HepG2 (cell line): ENCODE data around the gene FXYD4. TPM values are rescaled to one million over a fixed set of nuclear protein-coding genes. Genes with fewer than 3 reads are reported as not detected.

Source experiments
- DMAP1 ChIP-seq: IDR thresholded peaks from 2 replicates; pipeline ENCODE4 v1.6.1; 2016
- GABPA ChIP-seq, 2 experiments: IDR thresholded peaks; 2 replicates each; pipeline ENCODE4 v1.6.1; 2011 to 2016; ENCODE audit warnings: low read depth in 2 of 2, low read length in 1 of 2, missing biosample characterization in 1 of 2, missing genetic modification characterization in 1 of 2
- PCBP2 ChIP-seq: fragments of 200-400 bp; formaldehyde crosslinking; optimal IDR thresholded peaks from 2 replicates; pipeline ENCODE3; 2018; ENCODE audit warnings: low read length, low read depth; ENCODE audit not compliant: poor library complexity, severe bottlenecking
- ZNF24 ChIP-seq: fragments of 450-650 bp; IDR thresholded peaks from 2 replicates; pipeline ENCODE4 v1.6.1; 2017; ENCODE audit warnings: antibody characterized with exemption, mild to moderate bottlenecking
- ZNF274 ChIP-seq: sonication (generic); formaldehyde crosslinking; IDR thresholded peaks from 2 replicates; pipeline ENCODE4 v1.5.1; 2020; ENCODE audit warnings: mild to moderate bottlenecking, missing genetic modification reagents
- ZNF615 ChIP-seq: sonication (generic); formaldehyde crosslinking; IDR thresholded peaks from 2 replicates; pipeline ENCODE4 v1.5.0; 2020; ENCODE audit warnings: mild to moderate bottlenecking, missing genetic modification reagents, borderline replicate concordance
- ZNF737 ChIP-seq: sonication (generic); formaldehyde crosslinking; IDR thresholded peaks from 2 replicates; pipeline ENCODE4 v1.5.0; 2020; ENCODE audit warnings: missing genetic modification reagents, mild to moderate bottlenecking, borderline replicate concordance
- ZSCAN25 ChIP-seq: sonication (generic); formaldehyde crosslinking; IDR thresholded peaks from 2 replicates; pipeline ENCODE4 v1.8.0; 2022; ENCODE audit warnings: mild to moderate bottlenecking, missing genetic modification reagents
- polyA plus RNA-seq, 8 experiments: library from polyadenylated mRNA; depleted of rRNA in 3 of 8; stranded (reverse) in 7 of 8; unstranded in 1 of 8; fragments of >200 nt; fragmentation: Illumina TruSeq in 4 of 8; extraction: Trizol in 4 of 8; gene quantifications; 2 replicates each; pipeline versions ENCODE4 v1.2.1 to v1.2.3, GENCODE V29; 2011 to 2016; ENCODE audit warnings: low read depth in 4 of 8, missing spikeins in 1 of 8, mixed read lengths in 1 of 8; ENCODE audit not compliant: insufficient read depth in 1 of 8
- total RNA-seq, 5 experiments: library from RNA; depleted of rRNA; stranded (reverse); fragments of >200 nt; fragmentation: Illumina TruSeq; extraction: Trizol; gene quantifications; 2 replicates each; pipeline ENCODE4 v1.2.3, GENCODE V29; 2016; ENCODE audit warnings: low read depth in 1 of 5
- TF ChIP-seq, protein P1 (sequence below), 2 experiments: sonication (generic) in 1 of 2; formaldehyde crosslinking in 1 of 2; IDR thresholded peaks; 2 replicates each; pipeline versions ENCODE4 v1.4.0 to v1.6.1; 2018 to 2020; ENCODE audit warnings: missing genetic modification reagents in 2 of 2, borderline replicate concordance in 1 of 2, low read depth in 1 of 2, mild to moderate bottlenecking in 1 of 2, missing biosample characterization in 1 of 2
- TF ChIP-seq, protein P2 (sequence below): sonication (generic); formaldehyde crosslinking; IDR thresholded peaks from 2 replicates; pipeline ENCODE4 v1.4.0; 2020; ENCODE audit warnings: missing genetic modification reagents, borderline replicate concordance
- TF ChIP-seq, protein P3 (sequence below): sonication (generic); formaldehyde crosslinking; IDR thresholded peaks from 2 replicates; pipeline ENCODE4 v1.4.0; 2020; ENCODE audit warnings: missing genetic modification reagents, borderline replicate concordance
- TF ChIP-seq, protein P4 (sequence below): sonication (generic); formaldehyde crosslinking; IDR thresholded peaks from 2 replicates; pipeline ENCODE4 v1.9.0; 2021; ENCODE audit warnings: mild to moderate bottlenecking, missing genetic modification reagents

The FXYD4 gene
- total and polyA plus RNA-seq, 2 of the 13 experiments (the other 11 are each of a cell fraction or from before 2014, with no cell fraction given), result not detected

DNA sequence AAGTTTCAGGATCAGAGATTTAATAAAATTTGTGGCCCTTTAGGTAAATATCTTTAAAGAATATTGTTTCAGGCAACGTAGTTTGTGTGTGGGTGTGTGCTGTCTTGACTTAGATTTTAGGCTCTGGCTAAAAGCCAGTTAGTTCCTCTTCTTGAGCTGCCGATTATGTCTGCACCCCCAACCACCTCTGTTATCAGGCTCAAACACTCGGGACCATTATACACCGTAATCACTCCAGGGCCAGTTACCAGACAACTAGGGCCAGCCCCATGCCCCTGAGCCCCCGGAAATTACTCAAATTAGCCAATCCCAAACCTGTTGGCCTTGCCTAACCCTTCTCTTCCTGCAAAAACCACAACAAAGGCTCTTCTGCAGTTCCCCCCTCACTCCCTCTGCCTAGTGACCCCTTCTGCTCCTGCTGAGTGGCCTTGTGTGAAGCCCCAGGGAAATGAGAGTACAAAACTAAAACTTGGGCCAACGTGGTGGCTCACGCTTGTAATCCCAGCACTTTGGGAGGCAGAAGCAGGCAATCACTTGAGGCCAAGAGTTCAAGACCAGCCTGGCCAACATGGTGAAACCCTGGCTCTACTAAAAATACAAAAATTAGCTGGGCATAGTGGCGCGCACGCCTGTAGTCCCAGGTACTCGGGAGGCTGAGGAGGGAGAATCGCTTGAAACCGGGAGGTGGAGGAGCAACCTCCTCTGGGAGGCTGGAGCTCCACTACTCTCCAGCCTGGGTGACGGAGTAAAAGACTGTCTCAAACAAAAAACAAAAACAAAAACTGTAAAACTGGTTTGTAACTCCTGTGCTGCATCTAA lies 46.7 kb downstream of the FXYD4 start (continued):
- TF ChIP-seq, protein P1, sequence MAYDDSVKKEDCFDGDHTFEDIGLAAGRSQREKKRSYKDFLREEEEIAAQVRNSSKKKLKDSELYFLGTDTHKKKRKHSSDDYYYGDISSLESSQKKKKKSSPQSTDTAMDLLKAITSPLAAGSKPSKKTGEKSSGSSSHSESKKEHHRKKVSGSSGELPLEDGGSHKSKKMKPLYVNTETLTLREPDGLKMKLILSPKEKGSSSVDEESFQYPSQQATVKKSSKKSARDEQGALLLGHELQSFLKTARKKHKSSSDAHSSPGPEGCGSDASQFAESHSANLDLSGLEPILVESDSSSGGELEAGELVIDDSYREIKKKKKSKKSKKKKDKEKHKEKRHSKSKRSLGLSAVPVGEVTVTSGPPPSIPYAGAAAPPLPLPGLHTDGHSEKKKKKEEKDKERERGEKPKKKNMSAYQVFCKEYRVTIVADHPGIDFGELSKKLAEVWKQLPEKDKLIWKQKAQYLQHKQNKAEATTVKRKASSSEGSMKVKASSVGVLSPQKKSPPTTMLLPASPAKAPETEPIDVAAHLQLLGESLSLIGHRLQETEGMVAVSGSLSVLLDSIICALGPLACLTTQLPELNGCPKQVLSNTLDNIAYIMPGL (CRISPR knock-in tag; IDR thresholded peaks at IDR 0.05; ENCODE audit: borderline replicate concordance in 1 of 2, low read depth in 1 of 2), result peak; percentile 38 to 57; a peak in 1 of 4 replicates
- 0 out of 2 replicates have a peak, but pooled peaks have one; percentile 12 for TF ChIP-seq GABPA (IDR thresholded peaks at IDR 0.05; ENCODE audit: low read depth, low read length)
- TF ChIP-seq GABPA (CRISPR knock-in tag; IDR thresholded peaks at IDR 0.05; ENCODE audit: low read depth), result peak; percentile 84
- TF ChIP-seq PCBP2, result no peak
- TF ChIP-seq, protein P2, sequence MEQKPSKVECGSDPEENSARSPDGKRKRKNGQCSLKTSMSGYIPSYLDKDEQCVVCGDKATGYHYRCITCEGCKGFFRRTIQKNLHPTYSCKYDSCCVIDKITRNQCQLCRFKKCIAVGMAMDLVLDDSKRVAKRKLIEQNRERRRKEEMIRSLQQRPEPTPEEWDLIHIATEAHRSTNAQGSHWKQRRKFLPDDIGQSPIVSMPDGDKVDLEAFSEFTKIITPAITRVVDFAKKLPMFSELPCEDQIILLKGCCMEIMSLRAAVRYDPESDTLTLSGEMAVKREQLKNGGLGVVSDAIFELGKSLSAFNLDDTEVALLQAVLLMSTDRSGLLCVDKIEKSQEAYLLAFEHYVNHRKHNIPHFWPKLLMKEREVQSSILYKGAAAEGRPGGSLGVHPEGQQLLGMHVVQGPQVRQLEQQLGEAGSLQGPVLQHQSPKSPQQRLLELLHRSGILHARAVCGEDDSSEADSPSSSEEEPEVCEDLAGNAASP (CRISPR knock-in tag), result peak; percentile 89; the same call in 1 of the 2 replicates
- TF ChIP-seq ZNF737, result no peak
- no peak for TF ChIP-seq ZNF24
- TF ChIP-seq ZNF615 (CRISPR knock-in tag), result no peak
- TF ChIP-seq, protein P3, sequence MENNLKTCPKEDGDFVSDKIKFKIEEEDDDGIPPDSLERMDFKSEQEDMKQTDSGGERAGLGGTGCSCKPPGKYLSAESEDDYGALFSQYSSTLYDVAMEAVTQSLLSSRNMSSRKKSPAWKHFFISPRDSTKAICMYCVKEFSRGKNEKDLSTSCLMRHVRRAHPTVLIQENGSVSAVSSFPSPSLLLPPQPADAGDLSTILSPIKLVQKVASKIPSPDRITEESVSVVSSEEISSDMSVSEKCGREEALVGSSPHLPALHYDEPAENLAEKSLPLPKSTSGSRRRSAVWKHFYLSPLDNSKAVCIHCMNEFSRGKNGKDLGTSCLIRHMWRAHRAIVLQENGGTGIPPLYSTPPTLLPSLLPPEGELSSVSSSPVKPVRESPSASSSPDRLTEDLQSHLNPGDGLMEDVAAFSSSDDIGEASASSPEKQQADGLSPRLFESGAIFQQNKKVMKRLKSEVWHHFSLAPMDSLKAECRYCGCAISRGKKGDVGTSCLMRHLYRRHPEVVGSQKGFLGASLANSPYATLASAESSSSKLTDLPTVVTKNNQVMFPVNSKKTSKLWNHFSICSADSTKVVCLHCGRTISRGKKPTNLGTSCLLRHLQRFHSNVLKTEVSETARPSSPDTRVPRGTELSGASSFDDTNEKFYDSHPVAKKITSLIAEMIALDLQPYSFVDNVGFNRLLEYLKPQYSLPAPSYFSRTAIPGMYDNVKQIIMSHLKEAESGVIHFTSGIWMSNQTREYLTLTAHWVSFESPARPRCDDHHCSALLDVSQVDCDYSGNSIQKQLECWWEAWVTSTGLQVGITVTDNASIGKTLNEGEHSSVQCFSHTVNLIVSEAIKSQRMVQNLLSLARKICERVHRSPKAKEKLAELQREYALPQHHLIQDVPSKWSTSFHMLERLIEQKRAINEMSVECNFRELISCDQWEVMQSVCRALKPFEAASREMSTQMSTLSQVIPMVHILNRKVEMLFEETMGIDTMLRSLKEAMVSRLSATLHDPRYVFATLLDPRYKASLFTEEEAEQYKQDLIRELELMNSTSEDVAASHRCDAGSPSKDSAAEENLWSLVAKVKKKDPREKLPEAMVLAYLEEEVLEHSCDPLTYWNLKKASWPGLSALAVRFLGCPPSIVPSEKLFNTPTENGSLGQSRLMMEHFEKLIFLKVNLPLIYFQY (CRISPR knock-in tag), result no peak
- no peak for TF ChIP-seq ZSCAN25 (CRISPR knock-in tag)
- TF ChIP-seq ZNF274 (CRISPR knock-in tag), result no peak
- TF ChIP-seq, protein P4, sequence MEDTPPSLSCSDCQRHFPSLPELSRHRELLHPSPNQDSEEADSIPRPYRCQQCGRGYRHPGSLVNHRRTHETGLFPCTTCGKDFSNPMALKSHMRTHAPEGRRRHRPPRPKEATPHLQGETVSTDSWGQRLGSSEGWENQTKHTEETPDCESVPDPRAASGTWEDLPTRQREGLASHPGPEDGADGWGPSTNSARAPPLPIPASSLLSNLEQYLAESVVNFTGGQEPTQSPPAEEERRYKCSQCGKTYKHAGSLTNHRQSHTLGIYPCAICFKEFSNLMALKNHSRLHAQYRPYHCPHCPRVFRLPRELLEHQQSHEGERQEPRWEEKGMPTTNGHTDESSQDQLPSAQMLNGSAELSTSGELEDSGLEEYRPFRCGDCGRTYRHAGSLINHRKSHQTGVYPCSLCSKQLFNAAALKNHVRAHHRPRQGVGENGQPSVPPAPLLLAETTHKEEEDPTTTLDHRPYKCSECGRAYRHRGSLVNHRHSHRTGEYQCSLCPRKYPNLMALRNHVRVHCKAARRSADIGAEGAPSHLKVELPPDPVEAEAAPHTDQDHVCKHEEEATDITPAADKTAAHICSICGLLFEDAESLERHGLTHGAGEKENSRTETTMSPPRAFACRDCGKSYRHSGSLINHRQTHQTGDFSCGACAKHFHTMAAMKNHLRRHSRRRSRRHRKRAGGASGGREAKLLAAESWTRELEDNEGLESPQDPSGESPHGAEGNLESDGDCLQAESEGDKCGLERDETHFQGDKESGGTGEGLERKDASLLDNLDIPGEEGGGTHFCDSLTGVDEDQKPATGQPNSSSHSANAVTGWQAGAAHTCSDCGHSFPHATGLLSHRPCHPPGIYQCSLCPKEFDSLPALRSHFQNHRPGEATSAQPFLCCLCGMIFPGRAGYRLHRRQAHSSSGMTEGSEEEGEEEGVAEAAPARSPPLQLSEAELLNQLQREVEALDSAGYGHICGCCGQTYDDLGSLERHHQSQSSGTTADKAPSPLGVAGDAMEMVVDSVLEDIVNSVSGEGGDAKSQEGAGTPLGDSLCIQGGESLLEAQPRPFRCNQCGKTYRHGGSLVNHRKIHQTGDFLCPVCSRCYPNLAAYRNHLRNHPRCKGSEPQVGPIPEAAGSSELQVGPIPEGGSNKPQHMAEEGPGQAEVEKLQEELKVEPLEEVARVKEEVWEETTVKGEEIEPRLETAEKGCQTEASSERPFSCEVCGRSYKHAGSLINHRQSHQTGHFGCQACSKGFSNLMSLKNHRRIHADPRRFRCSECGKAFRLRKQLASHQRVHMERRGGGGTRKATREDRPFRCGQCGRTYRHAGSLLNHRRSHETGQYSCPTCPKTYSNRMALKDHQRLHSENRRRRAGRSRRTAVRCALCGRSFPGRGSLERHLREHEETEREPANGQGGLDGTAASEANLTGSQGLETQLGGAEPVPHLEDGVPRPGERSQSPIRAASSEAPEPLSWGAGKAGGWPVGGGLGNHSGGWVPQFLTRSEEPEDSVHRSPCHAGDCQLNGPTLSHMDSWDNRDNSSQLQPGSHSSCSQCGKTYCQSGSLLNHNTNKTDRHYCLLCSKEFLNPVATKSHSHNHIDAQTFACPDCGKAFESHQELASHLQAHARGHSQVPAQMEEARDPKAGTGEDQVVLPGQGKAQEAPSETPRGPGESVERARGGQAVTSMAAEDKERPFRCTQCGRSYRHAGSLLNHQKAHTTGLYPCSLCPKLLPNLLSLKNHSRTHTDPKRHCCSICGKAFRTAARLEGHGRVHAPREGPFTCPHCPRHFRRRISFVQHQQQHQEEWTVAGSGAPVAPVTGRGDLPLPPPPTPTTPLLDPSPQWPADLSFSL (CRISPR knock-in tag), result no peak
- peak; percentile 67; the same call in 1 of the 2 replicates for TF ChIP-seq DMAP1
